Trophoblast cell (in vitro differentiated cells and primary cell): Measurements from ENCODE around the gene HPGD.
A peak's percentile ranks its signal among the peaks of the same experiment; 100 is the strongest.
"Not testable (repeated sequence)": the region's sequence is repeated elsewhere in the genome, so short reads cannot be mapped to it uniquely, and the experiment has no call there.

ENCODE experiments used
- DNase-seq, 2 donors: peaks; one replicate each; pipeline ENCODE4 v3.0.0-alpha.2; 2016
- H2AFZ ChIP-seq: 2 replicates; pipeline ENCODE4 v1.6.1; 2013; ENCODE audit warnings: low read length, moderate library complexity, mild to moderate bottlenecking; ENCODE audit not compliant: insufficient read depth, poor library complexity
- H2AK5ac ChIP-seq: 2 replicates; pipeline ENCODE4 v1.6.1; 2013; ENCODE audit warnings: mild to moderate bottlenecking, low read length
- H2BK120ac ChIP-seq: 2 replicates; pipeline ENCODE4 v1.6.1; 2013; ENCODE audit warnings: low read length, mild to moderate bottlenecking, moderate library complexity; ENCODE audit not compliant: insufficient read depth, poor library complexity
- H2BK12ac ChIP-seq: 2 replicates; pipeline ENCODE4 v1.6.1; 2013; ENCODE audit warnings: mild to moderate bottlenecking, low read length, moderate library complexity
- H2BK5ac ChIP-seq: 2 replicates; pipeline ENCODE4 v1.6.1; 2013; ENCODE audit warnings: low read length, low read depth, moderate library complexity, mild to moderate bottlenecking; ENCODE audit not compliant: poor library complexity
- H3K14ac ChIP-seq: 2 replicates; pipeline ENCODE4 v1.6.1; 2013; ENCODE audit warnings: mild to moderate bottlenecking, low read length
- H3K18ac ChIP-seq: 2 replicates; pipeline ENCODE4 v1.6.1; 2013; ENCODE audit warnings: mild to moderate bottlenecking, low read length
- H3K23ac ChIP-seq: 2 replicates; pipeline ENCODE4 v1.6.1; 2013; ENCODE audit warnings: low read length
- H3K27ac ChIP-seq: 2 replicates; pipeline ENCODE4 v1.5.1; 2013; ENCODE audit warnings: low read depth, mild to moderate bottlenecking, inconsistent platforms, low read length, moderate library complexity
- H3K27me3 ChIP-seq: 2 replicates; pipeline ENCODE4 v1.6.1; 2013; ENCODE audit warnings: inconsistent platforms, mild to moderate bottlenecking, low read length, moderate library complexity; ENCODE audit not compliant: insufficient read depth
- H3K36me3 ChIP-seq, 2 experiments: 1 replicate in 1 of 2; 2 replicates in 1 of 2; pipeline ENCODE4 v1.6.1; 2013; ENCODE audit warnings: low read length in 2 of 2, mild to moderate bottlenecking in 2 of 2, moderate library complexity in 1 of 2; ENCODE audit not compliant: insufficient read depth in 2 of 2, control insufficient read depth in 1 of 2
- H3K4ac ChIP-seq: 2 replicates; pipeline ENCODE4 v1.6.1; 2013; ENCODE audit warnings: low read depth, mild to moderate bottlenecking, low read length, moderate library complexity
- H3K4me1 ChIP-seq, 2 experiments: 1 replicate in 1 of 2; 2 replicates in 1 of 2; pipeline ENCODE4 v1.6.1; 2013; ENCODE audit warnings: low read length in 2 of 2, mild to moderate bottlenecking in 2 of 2, moderate library complexity in 1 of 2; ENCODE audit not compliant: insufficient read depth in 2 of 2, control insufficient read depth in 1 of 2
- H3K4me2 ChIP-seq: 2 replicates; pipeline ENCODE4 v1.6.1; 2013; ENCODE audit warnings: inconsistent platforms, mild to moderate bottlenecking, low read length, moderate library complexity
- H3K4me3 ChIP-seq: 2 replicates; pipeline ENCODE4 v1.5.1; 2013; ENCODE audit warnings: mild to moderate bottlenecking, low read depth, low read length, inconsistent platforms
- H3K79me1 ChIP-seq: one replicate; pipeline ENCODE4 v1.6.1; 2013; ENCODE audit warnings: low read length
- H3K79me2 ChIP-seq: 2 replicates; pipeline ENCODE4 v1.6.1; 2013; ENCODE audit warnings: low read length, mild to moderate bottlenecking; ENCODE audit not compliant: control insufficient read depth, insufficient read depth, poor library complexity
- H3K9ac ChIP-seq: 2 replicates; pipeline ENCODE4 v1.6.1; 2013; ENCODE audit warnings: mild to moderate bottlenecking, low read length
- H3K9me3 ChIP-seq: 2 replicates; pipeline ENCODE4 v1.6.1; 2013; ENCODE audit warnings: low read depth, mild to moderate bottlenecking, control low read depth, inconsistent platforms, low read length; ENCODE audit not compliant: insufficient read depth
- H4K12ac ChIP-seq: 2 replicates; pipeline ENCODE4 v1.6.1; 2013; ENCODE audit warnings: low read depth, mild to moderate bottlenecking, low read length, moderate library complexity
- H4K8ac ChIP-seq: 2 replicates; pipeline ENCODE4 v1.6.1; 2013; ENCODE audit warnings: low read depth, mild to moderate bottlenecking, low read length, moderate library complexity
- H4K91ac ChIP-seq: one replicate; pipeline ENCODE4 v1.6.1; 2013; ENCODE audit warnings: low read depth, mild to moderate bottlenecking, low read length, moderate library complexity
- WGBS: extraction: QIAGEN DNeasy Blood & Tissue Kit; methylation state at CpG from one replicate; pipeline ENCODE4 v1.1.7; 2013; ENCODE audit warnings: missing lambda C conversion rate; ENCODE audit not compliant: insufficient read length, insufficient coverage; ENCODE audit errors: extremely low coverage; 5-methylcytosine and 5-hydroxymethylcytosine counted together

The HPGD gene

DNA sequence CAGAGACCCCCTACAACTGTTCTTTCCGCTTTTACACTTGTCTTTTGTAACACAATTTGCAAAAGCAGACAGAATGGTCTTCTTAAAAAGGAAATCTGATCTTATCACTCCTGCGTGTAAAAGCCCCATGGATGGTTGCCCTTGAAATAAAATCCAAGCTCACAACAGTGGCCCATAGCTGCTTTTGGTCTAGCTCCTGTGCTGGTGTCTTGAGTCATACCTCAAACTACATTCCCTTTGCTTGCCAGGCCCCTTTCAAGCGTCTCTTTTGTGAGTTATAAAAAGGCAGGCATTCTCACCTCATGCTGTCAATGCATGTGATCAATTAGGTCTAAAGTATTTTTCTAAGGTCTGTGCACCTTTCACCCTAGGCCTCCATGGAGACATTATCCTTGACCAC lies 27.6 kb downstream of the HPGD start:
- Histone ChIP-seq H3K79me1 (peaks cover 1% of the 10 kb centered on the region), H3K23ac (no peak overlapping the region), H3K36me3 (peaks cover 0 to 1% of the 10 kb centered on the region in 2 experiments), H4K12ac (no peak overlapping the region), H3K27ac (no peak overlapping the region), H2AFZ (no peak overlapping the region), H3K9me3 (peaks cover 1% of the 10 kb centered on the region), H3K4ac (no peak overlapping the region), H3K79me2 (no peaks in the 10 kb centered on the region), H4K91ac (no peak overlapping the region), H4K8ac (no peak overlapping the region), H3K4me2 (no peak overlapping the region), H3K4me1 (no peaks in the 10 kb centered on the region), H2BK12ac (no peak overlapping the region), H2BK120ac (no peak overlapping the region), H2AK5ac (no peak overlapping the region), H3K4me3 (no peak overlapping the region), H3K9ac (no peak overlapping the region), H3K14ac (no peak overlapping the region), H3K27me3 (no peaks in the 10 kb centered on the region), H3K18ac (no peak overlapping the region), H2BK5ac (no peak overlapping the region)
- no CpG with 5 or more reads among the region's 3 CpGs for WGBS
- DNase-seq = peak in 1 of 2 donors; percentile 36

DNA sequence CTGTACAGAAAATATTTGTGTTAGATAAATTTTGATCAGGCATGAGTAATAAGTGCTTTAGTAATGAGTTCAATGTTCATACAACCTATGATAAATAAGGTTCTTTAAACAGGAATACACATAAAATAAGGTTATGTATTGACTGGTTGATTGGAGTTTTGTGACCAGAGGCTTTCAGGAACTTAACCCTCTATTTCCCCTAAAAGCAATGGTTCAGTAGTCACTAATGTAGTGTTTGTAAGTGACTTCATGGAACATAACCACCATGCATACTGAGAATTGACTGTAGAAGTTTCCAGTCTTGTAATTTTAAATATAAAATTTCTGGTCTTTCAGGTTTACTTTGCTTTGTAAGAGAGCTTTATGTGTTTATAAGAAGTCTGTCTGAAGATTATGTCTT lies 28.1 kb downstream of the HPGD start:
- no peaks in the 10 kb centered on the region for H3K79me2 ChIP-seq
- no peak for DNase-seq
- peaks cover 5% of the 10 kb centered on the region for H3K79me1 ChIP-seq
- H3K14ac ChIP-seq = no peak overlapping the region
- no peak overlapping the region for H3K9ac ChIP-seq
- H2BK120ac ChIP-seq = no peak overlapping the region
- H3K4me2 ChIP-seq = no peak overlapping the region
- no peak overlapping the region for H3K23ac ChIP-seq
- H3K27ac ChIP-seq = no peak overlapping the region
- peaks cover 1% of the 10 kb centered on the region for H3K9me3 ChIP-seq
- H2AK5ac ChIP-seq = no peak overlapping the region
- no peak overlapping the region for H2AFZ ChIP-seq
- no peak overlapping the region for H3K18ac ChIP-seq
- H3K4ac ChIP-seq = no peak overlapping the region
- H2BK12ac ChIP-seq = no peak overlapping the region
- no peaks in the 10 kb centered on the region for H3K27me3 ChIP-seq
- no peak overlapping the region for H3K4me3 ChIP-seq
- no peaks in the 10 kb centered on the region for H3K4me1 ChIP-seq
- H4K8ac ChIP-seq = no peak overlapping the region
- peaks cover 0 to 1% of the 10 kb centered on the region in 2 experiments for H3K36me3 ChIP-seq
- no peak overlapping the region for H2BK5ac ChIP-seq
- H4K12ac ChIP-seq = no peak overlapping the region
- no peak overlapping the region for H4K91ac ChIP-seq

DNA sequence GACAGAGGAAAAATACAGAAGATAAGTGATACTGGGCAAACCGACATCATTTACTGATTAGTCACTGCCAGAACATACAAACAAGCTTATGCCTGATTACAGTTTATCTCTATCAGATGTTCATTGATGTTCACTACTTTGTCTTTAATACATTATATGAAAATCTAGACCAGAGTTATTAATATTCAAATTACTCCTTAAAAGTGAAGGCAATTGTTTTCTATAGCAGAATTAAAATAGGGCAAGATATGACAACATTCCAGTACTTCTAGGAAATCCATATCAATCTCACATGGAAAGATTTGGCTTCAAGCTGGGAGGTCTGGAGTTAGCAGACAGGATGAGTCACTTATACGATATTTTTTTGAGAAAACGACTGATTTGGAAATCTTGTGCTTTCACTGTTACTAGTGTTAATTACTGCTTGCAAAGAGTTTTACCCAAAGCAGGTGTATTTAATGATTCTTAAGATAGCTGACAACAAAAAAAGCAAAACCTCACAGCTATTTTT lies 31.8 kb downstream of the HPGD start:
- H2BK120ac ChIP-seq = no peak overlapping the region
- H3K79me2 ChIP-seq = no peaks in the 10 kb centered on the region
- H2BK5ac ChIP-seq = no peak overlapping the region
- H3K4me1 ChIP-seq = no peaks in the 10 kb centered on the region
- peaks cover 5% of the 10 kb centered on the region for H3K79me1 ChIP-seq
- H4K12ac ChIP-seq = no peak overlapping the region
- no peak overlapping the region for H3K4me2 ChIP-seq
- WGBS = no CpG with 5 or more reads among the region's 3 CpGs
- peak; percentile 39 to 84 for DNase-seq
- no peaks in the 10 kb centered on the region for H3K9me3 ChIP-seq
- H3K14ac ChIP-seq = no peak overlapping the region
- H4K8ac ChIP-seq = no peak overlapping the region
- H2BK12ac ChIP-seq = no peak overlapping the region
- H3K27ac ChIP-seq = no peak overlapping the region
- H3K23ac ChIP-seq = no peak overlapping the region
- H2AK5ac ChIP-seq = no peak overlapping the region
- H3K36me3 ChIP-seq = peaks cover 0 to 1% of the 10 kb centered on the region in 2 experiments
- H3K4me3 ChIP-seq = no peak overlapping the region
- no peak overlapping the region for H3K18ac ChIP-seq
- H2AFZ ChIP-seq = no peak overlapping the region
- no peak overlapping the region for H4K91ac ChIP-seq
- no peak overlapping the region for H3K4ac ChIP-seq
- H3K27me3 ChIP-seq = no peaks in the 10 kb centered on the region
- no peak overlapping the region for H3K9ac ChIP-seq

DNA sequence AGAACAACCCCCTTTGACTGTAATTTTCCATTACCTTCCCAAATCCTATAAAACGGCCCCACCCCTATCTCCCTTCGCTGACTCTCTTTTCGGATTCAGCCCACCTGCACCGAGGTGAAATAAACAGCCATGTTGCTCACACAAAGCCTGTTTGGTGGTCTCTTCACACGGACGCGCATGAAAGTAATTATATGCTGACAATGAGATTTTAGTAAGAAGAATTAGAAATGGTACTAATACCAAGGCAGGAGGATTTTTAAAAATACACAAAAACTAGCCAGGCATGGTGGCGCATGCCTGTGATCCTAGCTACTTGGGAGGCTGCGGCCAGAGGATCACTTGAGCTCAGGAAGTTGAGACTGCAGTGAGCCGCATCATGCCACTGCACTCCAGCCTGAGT lies 33.9 kb downstream of the HPGD start:
- H2BK120ac ChIP-seq, H3K36me3 ChIP-seq, H3K79me1 ChIP-seq, H3K4me3 ChIP-seq, H3K4me2 ChIP-seq, H3K9me3 ChIP-seq, H4K91ac ChIP-seq, H3K79me2 ChIP-seq, H3K4ac ChIP-seq, H3K27ac ChIP-seq, H4K8ac ChIP-seq, H2BK5ac ChIP-seq, H3K18ac ChIP-seq, H3K9ac ChIP-seq, H3K27me3 ChIP-seq, H3K23ac ChIP-seq, H3K4me1 ChIP-seq, H3K14ac ChIP-seq, H4K12ac ChIP-seq, H2AK5ac ChIP-seq, H2AFZ ChIP-seq, H2BK12ac ChIP-seq: not testable (repeated sequence)
- WGBS = no CpG with 5 or more reads among the region's 10 CpGs
- DNase-seq = peak in 1 of 2 donors; percentile 51
